ENCODE measurements around the gene APOO. TPM values are rescaled to one million over a fixed set of nuclear protein-coding genes. Genes with fewer than 3 reads are reported as not detected.

APOO gene
- total RNA-seq, 2 experiments from 2014 or later: 28.3 to 33.1 TPM

DNA sequence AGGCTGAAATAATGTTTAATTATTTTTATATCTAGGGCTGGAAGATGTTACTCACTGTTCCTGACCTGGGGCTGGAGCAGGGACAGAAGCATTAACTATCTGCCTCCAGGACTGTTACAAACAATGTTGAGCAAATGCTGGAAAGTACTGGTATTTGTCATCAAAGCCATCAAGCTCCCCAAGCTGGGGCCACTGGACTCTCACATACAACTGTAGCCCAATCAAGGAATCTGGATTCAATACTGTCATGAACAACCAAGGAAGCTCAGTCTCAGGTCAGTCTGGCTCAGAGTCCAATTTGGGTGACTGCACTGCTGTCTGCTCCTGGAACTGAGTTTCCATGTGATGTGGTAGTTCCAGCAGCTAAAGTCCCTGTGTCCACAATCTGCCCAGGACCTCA, 50.4 kb downstream of the APOO start:
- ChIA-PET POLR2A (interaction anchor here (0.6 kb wide), 1 partner anchor 75 kb away, joined by 3 read pairs; no protein-coding TSS in a partner anchor), CTCF (no interaction called here)
- Mint-ChIP-seq H3K27ac (no peak overlapping the region), H3K9me3 (ENCODE audit: insufficient read depth) (no peaks in the 10 kb centered on the region), H3K4me3 (no peak overlapping the region), H3K4me1 (ENCODE audit: low read depth) (peaks cover 11% of the 10 kb centered on the region), H3K36me3 (ENCODE audit: low read depth) (peaks cover 11% of the 10 kb centered on the region), H3K27me3 (ENCODE audit: low read depth) (no peaks in the 10 kb centered on the region)
- no peak for ATAC-seq
- DNase-seq: no peak

DNA sequence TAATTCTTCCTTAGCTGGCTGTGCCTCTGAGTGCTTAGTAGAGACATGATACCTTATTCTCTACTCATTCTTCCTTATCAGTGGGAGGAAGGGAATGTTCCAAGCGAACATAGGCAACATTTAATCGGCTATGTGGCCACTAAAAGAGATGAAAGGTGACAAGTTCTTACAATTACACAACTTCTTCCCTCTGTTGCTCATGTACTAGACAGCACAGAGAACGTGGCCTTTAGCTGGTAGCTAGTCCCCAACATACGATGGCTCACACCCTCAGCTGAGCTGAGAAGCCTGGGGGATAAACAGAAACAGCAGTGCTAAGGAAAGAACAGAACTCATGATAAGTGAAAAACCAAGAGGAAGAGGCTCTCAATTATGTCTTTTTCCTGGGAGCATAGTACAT, 52.2 kb downstream of the APOO start:
- Mint-ChIP-seq H3K4me1 (ENCODE audit: low read depth) (no peaks in the 10 kb centered on the region), H3K27ac (no peak overlapping the region), H3K36me3 (ENCODE audit: low read depth) (peaks cover 7% of the 10 kb centered on the region), H3K4me3 (no peak overlapping the region), H3K9me3 (ENCODE audit: insufficient read depth) (no peaks in the 10 kb centered on the region), H3K27me3 (ENCODE audit: low read depth) (no peaks in the 10 kb centered on the region)
- DNase-seq: no peak
- CTCF ChIA-PET: no interaction called here
- POLR2A ChIA-PET: no interaction called here
- no peak for ATAC-seq

GRCh38 chrX:23854945-23855344, 52.8 kb downstream of the APOO start:
- ATAC-seq (no peak), DNase-seq (no peak)
- H3K4me1 Mint-ChIP-seq (ENCODE audit: low read depth): no peaks in the 10 kb centered on the region
- H3K9me3 Mint-ChIP-seq (ENCODE audit: insufficient read depth): no peaks in the 10 kb centered on the region
- CTCF ChIA-PET: no interaction called here
- no peaks in the 10 kb centered on the region for H3K27me3 Mint-ChIP-seq (ENCODE audit: low read depth)
- peaks cover 7% of the 10 kb centered on the region for H3K36me3 Mint-ChIP-seq (ENCODE audit: low read depth)
- POLR2A ChIA-PET: no interaction called here
- H3K4me3 Mint-ChIP-seq: no peak overlapping the region
- H3K27ac Mint-ChIP-seq: no peak overlapping the region

DNA sequence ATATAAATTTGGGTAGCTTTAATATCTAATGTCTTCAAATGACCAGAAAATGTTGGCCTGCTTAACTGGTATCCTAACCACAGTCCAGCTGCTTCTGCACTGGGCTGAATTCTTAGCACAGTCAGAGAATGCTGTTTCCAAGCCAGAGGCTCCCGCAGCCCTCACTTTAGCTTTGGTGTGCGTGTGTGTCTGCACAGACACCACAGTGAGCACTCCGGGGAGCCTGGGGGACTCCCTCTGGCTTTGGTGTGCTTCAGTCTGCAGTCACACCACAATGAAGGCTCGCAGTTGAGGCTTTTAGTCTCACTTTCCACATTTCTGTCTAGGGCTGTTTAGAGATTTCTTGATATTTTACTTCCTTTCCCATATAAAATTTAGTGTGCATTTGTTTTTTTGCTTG, 53.6 kb downstream of the APOO start:
- no peaks in the 10 kb centered on the region for H3K4me1 Mint-ChIP-seq (ENCODE audit: low read depth)
- no peaks in the 10 kb centered on the region for H3K27me3 Mint-ChIP-seq (ENCODE audit: low read depth)
- ATAC-seq (no peak), DNase-seq (no peak)
- H3K9me3 Mint-ChIP-seq (ENCODE audit: insufficient read depth): no peaks in the 10 kb centered on the region
- H3K27ac Mint-ChIP-seq: no peak overlapping the region
- H3K4me3 Mint-ChIP-seq: no peak overlapping the region
- CTCF ChIA-PET: interaction anchor here (1.1 kb wide), 1 partner anchor 47 kb away, joined by 3 read pairs; no protein-coding TSS in a partner anchor
- peaks cover 7% of the 10 kb centered on the region for H3K36me3 Mint-ChIP-seq (ENCODE audit: low read depth)
- POLR2A ChIA-PET: interaction anchor here (0.5 kb wide), 1 partner anchor 13 kb away, joined by 4 read pairs; no protein-coding TSS in a partner anchor

DNA sequence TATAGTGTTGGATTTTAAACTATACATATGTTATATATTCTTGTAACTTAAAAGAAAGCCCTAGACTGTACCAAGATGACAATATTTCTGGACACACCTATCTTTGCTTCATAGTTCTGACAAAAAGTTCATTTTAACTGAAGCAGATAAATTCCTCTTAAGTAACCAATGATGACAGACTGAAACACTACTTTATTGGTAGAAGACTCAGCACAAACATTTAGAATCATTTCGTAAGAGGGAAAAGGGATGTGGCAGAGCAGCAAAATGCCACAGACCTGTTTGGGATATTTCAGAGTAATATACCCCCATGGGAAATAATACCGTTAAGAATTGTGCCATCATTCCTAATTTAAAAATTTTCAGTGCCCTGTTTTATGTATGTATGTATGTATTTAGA, 56.2 kb downstream of the APOO start:
- no peak overlapping the region for H3K27ac Mint-ChIP-seq
- no peaks in the 10 kb centered on the region for H3K9me3 Mint-ChIP-seq (ENCODE audit: insufficient read depth)
- no peaks in the 10 kb centered on the region for H3K27me3 Mint-ChIP-seq (ENCODE audit: low read depth)
- H3K36me3 Mint-ChIP-seq (ENCODE audit: low read depth): peaks cover 4% of the 10 kb centered on the region
- ATAC-seq (no peak), DNase-seq (no peak)
- H3K4me3 Mint-ChIP-seq: no peak overlapping the region
- H3K4me1 Mint-ChIP-seq (ENCODE audit: low read depth): no peaks in the 10 kb centered on the region
- CTCF ChIA-PET: no interaction called here
- POLR2A ChIA-PET: no interaction called here

GRCh38 chrX:23849241-23849640, 58.5 kb downstream of the APOO start:
- Mint-ChIP-seq H3K9me3 (ENCODE audit: insufficient read depth) (no peaks in the 10 kb centered on the region), H3K4me3 (no peak overlapping the region), H3K27ac (no peak overlapping the region), H3K27me3 (ENCODE audit: low read depth) (no peaks in the 10 kb centered on the region), H3K36me3 (ENCODE audit: low read depth) (peaks cover 4% of the 10 kb centered on the region), H3K4me1 (ENCODE audit: low read depth) (no peaks in the 10 kb centered on the region)
- no peak for DNase-seq
- CTCF ChIA-PET: no interaction called here
- POLR2A ChIA-PET: no interaction called here
- no peak for ATAC-seq

DNA sequence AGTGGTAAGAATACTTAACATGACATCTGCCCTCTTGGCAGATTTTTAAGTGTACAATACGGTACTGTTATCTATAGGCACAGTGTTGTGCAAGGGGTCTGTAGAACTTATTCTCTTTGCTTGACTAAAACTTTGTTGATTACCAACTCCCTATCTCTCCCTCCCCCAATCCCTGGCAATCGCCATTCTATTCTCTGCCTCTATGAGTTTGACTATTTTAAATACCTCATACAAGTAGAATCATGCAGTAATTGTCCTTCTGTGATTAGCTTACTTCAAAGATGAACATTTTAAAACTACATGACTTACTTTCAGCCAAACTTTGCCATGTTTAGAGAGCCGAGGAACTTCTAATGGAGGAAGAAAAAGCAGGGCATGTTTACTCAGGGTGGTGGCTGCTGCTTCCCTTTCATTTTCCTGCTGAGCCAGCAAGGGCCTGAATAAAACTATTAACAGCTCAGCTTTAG, 62.4 kb downstream of the APOO start:
- Mint-ChIP-seq H3K27ac (no peak overlapping the region), H3K27me3 (ENCODE audit: low read depth) (no peaks in the 10 kb centered on the region), H3K4me3 (no peak overlapping the region), H3K36me3 (ENCODE audit: low read depth) (peaks cover 2% of the 10 kb centered on the region), H3K4me1 (ENCODE audit: low read depth) (no peaks in the 10 kb centered on the region), H3K9me3 (ENCODE audit: insufficient read depth) (no peaks in the 10 kb centered on the region)
- ChIA-PET POLR2A (no interaction called here), CTCF (no interaction called here)
- DNase-seq: no peak
- ATAC-seq: no peak

GRCh38 chrX:23844502-23845138, 63.1 kb downstream of the APOO start:
- ChIA-PET POLR2A (no interaction called here), CTCF (no interaction called here)
- no peaks in the 10 kb centered on the region for H3K9me3 Mint-ChIP-seq (ENCODE audit: insufficient read depth)
- H3K36me3 Mint-ChIP-seq (ENCODE audit: low read depth): peaks cover 2% of the 10 kb centered on the region
- H3K4me1 Mint-ChIP-seq (ENCODE audit: low read depth): no peaks in the 10 kb centered on the region
- H3K27me3 Mint-ChIP-seq (ENCODE audit: low read depth): no peaks in the 10 kb centered on the region
- H3K27ac Mint-ChIP-seq: no peak overlapping the region
- no peak overlapping the region for H3K4me3 Mint-ChIP-seq
- DNase-seq: no peak
- no peak for ATAC-seq

DNA sequence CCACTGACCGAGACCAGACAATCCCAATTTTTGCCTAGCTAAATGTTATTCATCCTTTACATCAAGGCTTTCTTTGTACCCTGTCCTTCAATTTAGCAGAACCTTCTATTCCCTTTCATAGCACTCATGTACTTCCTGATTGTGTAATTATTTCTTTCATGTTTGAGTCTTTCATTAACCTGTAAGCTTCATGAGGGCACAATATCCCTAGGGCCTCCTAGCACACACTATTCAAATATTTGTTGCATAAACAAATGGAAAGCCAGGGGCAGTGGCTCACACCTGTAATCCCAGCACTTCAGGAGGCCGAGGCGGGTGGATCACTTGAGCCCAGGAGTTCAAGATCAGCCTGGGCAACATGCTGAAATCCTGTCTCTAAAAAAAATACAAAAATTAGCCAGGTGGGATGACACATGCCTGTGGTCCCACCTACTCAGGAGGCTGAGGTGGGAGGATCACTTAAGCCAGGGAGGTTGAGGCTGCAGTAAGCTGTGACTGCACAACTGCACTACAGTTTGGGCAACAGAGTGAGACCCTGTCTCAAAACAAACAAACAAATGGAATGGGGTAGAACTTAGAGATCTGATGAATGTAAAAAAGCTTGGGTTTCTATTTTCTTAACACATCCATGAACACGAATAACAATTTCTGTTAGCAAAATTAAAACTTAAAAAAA, 65.8 kb downstream of the APOO start:
- no peak for DNase-seq
- Mint-ChIP-seq H3K27me3 (ENCODE audit: low read depth) (no peaks in the 10 kb centered on the region), H3K4me1 (ENCODE audit: low read depth) (no peaks in the 10 kb centered on the region), H3K27ac (no peak overlapping the region), H3K4me3 (no peak overlapping the region), H3K9me3 (ENCODE audit: insufficient read depth) (no peaks in the 10 kb centered on the region), H3K36me3 (ENCODE audit: low read depth) (no peaks in the 10 kb centered on the region)
- ChIA-PET CTCF (no interaction called here), POLR2A (no interaction called here)
- no peak for ATAC-seq

- ATAC-seq (no peak), DNase-seq (no peak)
- no peaks in the 10 kb centered on the region for H3K9me3 Mint-ChIP-seq (ENCODE audit: insufficient read depth)
- H3K27ac Mint-ChIP-seq: no peak overlapping the region
- ChIA-PET POLR2A (no interaction called here), CTCF (no interaction called here)
- H3K27me3 Mint-ChIP-seq (ENCODE audit: low read depth): no peaks in the 10 kb centered on the region
- no peaks in the 10 kb centered on the region for H3K4me1 Mint-ChIP-seq (ENCODE audit: low read depth)
- H3K36me3 Mint-ChIP-seq (ENCODE audit: low read depth): no peaks in the 10 kb centered on the region
- no peak overlapping the region for H3K4me3 Mint-ChIP-seq
These were observed 67.1 kb downstream of the APOO start for GRCh38 chrX:23840674-23841073.

- POLR2A ChIA-PET: no interaction called here
- H3K36me3 Mint-ChIP-seq (ENCODE audit: low read depth): no peaks in the 10 kb centered on the region
- H3K9me3 Mint-ChIP-seq (ENCODE audit: insufficient read depth): no peaks in the 10 kb centered on the region
- CTCF ChIA-PET: no interaction called here
- ATAC-seq: no peak
- no peak overlapping the region for H3K27ac Mint-ChIP-seq
- no peak overlapping the region for H3K4me3 Mint-ChIP-seq
- no peak for DNase-seq
- no peaks in the 10 kb centered on the region for H3K27me3 Mint-ChIP-seq (ENCODE audit: low read depth)
- H3K4me1 Mint-ChIP-seq (ENCODE audit: low read depth): no peaks in the 10 kb centered on the region
These were observed 68.8 kb downstream of the APOO start for GRCh38 chrX:23838953-23839352.

DNA sequence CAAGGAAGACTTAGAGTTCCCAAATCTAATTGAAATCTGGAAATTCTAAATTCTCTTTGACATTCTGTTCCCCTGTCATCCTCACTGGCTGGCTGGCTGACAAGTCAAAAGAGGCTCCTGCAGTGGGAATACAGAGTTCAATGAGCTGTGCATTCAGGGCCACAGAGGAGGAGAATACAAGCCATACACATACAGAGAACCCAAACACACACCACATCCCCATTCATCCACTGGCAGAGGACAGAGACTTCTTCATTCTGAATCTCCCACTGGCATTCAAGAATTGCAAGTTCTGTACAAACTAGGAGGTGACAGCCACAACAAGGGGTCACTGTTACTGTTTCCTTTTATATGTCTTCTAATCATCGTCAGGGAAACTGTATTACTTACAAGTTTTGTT, 75.0 kb downstream of the APOO start:
- H3K9me3 Mint-ChIP-seq (ENCODE audit: insufficient read depth): no peaks in the 10 kb centered on the region
- no peak overlapping the region for H3K27ac Mint-ChIP-seq
- H3K27me3 Mint-ChIP-seq (ENCODE audit: low read depth): no peaks in the 10 kb centered on the region
- H3K4me1 Mint-ChIP-seq (ENCODE audit: low read depth): no peaks in the 10 kb centered on the region
- ATAC-seq (no peak), DNase-seq (no peak)
- POLR2A ChIA-PET: no interaction called here
- CTCF ChIA-PET: no interaction called here
- H3K4me3 Mint-ChIP-seq: no peak overlapping the region
- H3K36me3 Mint-ChIP-seq (ENCODE audit: low read depth): no peaks in the 10 kb centered on the region

DNA sequence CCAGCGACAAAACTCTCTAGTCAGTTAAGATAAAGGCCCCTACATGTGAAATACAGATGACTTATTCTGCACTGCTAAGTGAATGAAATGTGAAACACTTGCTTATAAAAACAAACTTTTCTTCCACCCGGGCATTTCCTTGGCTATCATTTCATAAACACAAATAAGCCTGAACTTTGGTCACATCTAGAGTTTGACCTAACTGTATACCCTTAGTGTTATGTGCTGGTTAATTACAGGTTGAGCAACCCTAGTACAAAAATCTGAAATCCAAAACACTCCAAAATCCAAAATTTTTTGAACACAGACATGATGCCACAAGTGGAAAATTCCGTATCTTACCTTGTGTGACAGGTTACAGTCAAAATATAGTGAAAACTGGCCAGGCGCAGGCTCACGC, 78.9 kb downstream of the APOO start:
- no peaks in the 10 kb centered on the region for H3K4me1 Mint-ChIP-seq (ENCODE audit: low read depth)
- ChIA-PET CTCF (no interaction called here), POLR2A (no interaction called here)
- no peak overlapping the region for H3K4me3 Mint-ChIP-seq
- H3K9me3 Mint-ChIP-seq (ENCODE audit: insufficient read depth): no peaks in the 10 kb centered on the region
- DNase-seq (no peak), ATAC-seq (no peak)
- H3K27ac Mint-ChIP-seq: no peak overlapping the region
- H3K36me3 Mint-ChIP-seq (ENCODE audit: low read depth): no peaks in the 10 kb centered on the region
- H3K27me3 Mint-ChIP-seq (ENCODE audit: low read depth): no peaks in the 10 kb centered on the region

Data from activated CD8-positive, alpha-beta T cell treated with anti-CD3 and anti-CD28 coated beads, Interleukin-2, amount 10 ng/mL, durations not matched to agents 7 days and 5 days (primary cell).